ENCODE measurements around the gene IL3. TPM values are rescaled to one million over a fixed set of nuclear protein-coding genes. Genes with fewer than 3 reads are reported as not detected.
"Not testable (repeated sequence)": the region's sequence is repeated elsewhere in the genome, so short reads cannot be mapped to it uniquely, and the experiment has no call there.

Gene IL3
- total RNA-seq, 4 donors from 2014 or later: not detected

- no peak for DNase-seq
Measured at GRCh38 chr5:132103969-132104391, 43.5 kb downstream of the IL3 start.

GRCh38 chr5:132104556-132104955 is 44.1 kb downstream of the IL3 start:
- Histone ChIP-seq H3K27ac (no peak overlapping the region), H3K27me3 (no peaks in the 10 kb centered on the region), H3K4me3 (replicated peaks in 1 of 3) (no peak overlapping the region), H3K9me3 (no peaks in the 10 kb centered on the region), H3K36me3 (no peaks in the 10 kb centered on the region), H3K4me1 (peaks cover 4 to 14% of the 10 kb centered on the region in 2 donors)
- no peak for TF ChIP-seq POLR2A (IDR thresholded peaks at IDR 0.05)
- no peak for TF ChIP-seq CTCF (IDR thresholded peaks at IDR 0.05)
- no peak for DNase-seq
- intact Hi-C loops (cut with DNase I): no loop called here

More at GRCh38 chr5:132103969-132104391, 43.5 kb downstream of the IL3 start:
- 66 to 82% methylated on average over 6 of the region's 6 CpGs for WGBS, 2 donors
- Histone ChIP-seq H3K4me3 (replicated peaks in 1 of 3) (no peak overlapping the region), H3K9me3 (no peaks in the 10 kb centered on the region), H3K4me1 (peaks cover 4 to 14% of the 10 kb centered on the region in 2 donors), H3K27ac (peak overlapping the region in 1 of 3 donors; percentile 43), H3K36me3 (no peaks in the 10 kb centered on the region), H3K27me3 (no peaks in the 10 kb centered on the region)
- TF ChIP-seq CTCF (IDR thresholded peaks at IDR 0.05) (no peak), POLR2A (IDR thresholded peaks at IDR 0.05) (no peak)
- intact Hi-C loops (cut with DNase I): no loop called here

- Histone ChIP-seq H3K4me3 (replicated peaks in 1 of 3) (no peak overlapping the region), H3K4me1 (peaks cover 4 to 14% of the 10 kb centered on the region in 2 donors), H3K27me3 (no peaks in the 10 kb centered on the region), H3K9me3 (no peaks in the 10 kb centered on the region), H3K27ac (no peak overlapping the region), H3K36me3 (no peaks in the 10 kb centered on the region)
- 91 to 98% methylated on average over 3 of the region's 3 CpGs for WGBS, 2 donors
- TF ChIP-seq CTCF (IDR thresholded peaks at IDR 0.05): no peak
- TF ChIP-seq POLR2A (IDR thresholded peaks at IDR 0.05): no peak
- intact Hi-C loops (cut with DNase I): no loop called here
- DNase-seq: no peak
Measured at GRCh38 chr5:132105688-132106087, 45.2 kb downstream of the IL3 start.

GRCh38 chr5:132108495-132108894 is 48.0 kb downstream of the IL3 start:
- H3K4me1 ChIP-seq; H3K4me3 ChIP-seq (replicated peaks in 1 of 3); H3K36me3 ChIP-seq; DNase-seq; H3K27me3 ChIP-seq; H3K27ac ChIP-seq; H3K9me3 ChIP-seq; intact Hi-C loops (cut with DNase I): not testable (repeated sequence)
- 94 to 96% methylated on average over 1 of the region's 1 CpG for WGBS, 2 donors

- H3K27ac ChIP-seq; H3K4me1 ChIP-seq; intact Hi-C loops (cut with DNase I); H3K4me3 ChIP-seq (replicated peaks in 1 of 3); H3K36me3 ChIP-seq; H3K9me3 ChIP-seq; H3K27me3 ChIP-seq; DNase-seq: not testable (repeated sequence)
- 93 to 94% methylated on average over 4 of the region's 4 CpGs for WGBS, 2 donors
Measured at GRCh38 chr5:132108957-132109356, 48.5 kb downstream of the IL3 start.

GRCh38 chr5:132109494-132110053 is 49.1 kb downstream of the IL3 start:
- Histone ChIP-seq H3K27me3 (no peaks in the 10 kb centered on the region), H3K9me3 (no peaks in the 10 kb centered on the region), H3K27ac (no peak overlapping the region), H3K36me3 (no peaks in the 10 kb centered on the region), H3K4me3 (replicated peaks in 1 of 3) (no peak overlapping the region), H3K4me1 (no peaks in the 10 kb centered on the region)
- intact Hi-C loops (cut with DNase I): no loop called here
- 80% methylated on average over 3 of the region's 3 CpGs for WGBS, 2 donors
- no peak for DNase-seq
- no peak for TF ChIP-seq POLR2A (IDR thresholded peaks at IDR 0.05)
- TF ChIP-seq CTCF (IDR thresholded peaks at IDR 0.05): no peak

Data from thyroid gland (tissue), 4 donors.